ENCODE results near the gene PITHD1.
A peak's percentile ranks its signal among the peaks of the same experiment; 100 is the strongest.

PITHD1 gene

GRCh38 chr1:23797478-23798448 lies 19.5 kb downstream of the PITHD1 start:
- ChIA-PET CTCF (interaction anchor here (0.8 to 16.4 kb wide), 7 partner anchors 10 to 119 kb away, joined by 3 to 169 read pairs (median 4); no protein-coding TSS in a partner anchor), POLR2A (no interaction called here)
- TF ChIP-seq CTCF (IDR thresholded peaks at IDR 0.05; ENCODE audit: control extremely low read depth, extremely low read depth, low read depth, missing control alignments) = no peak
- DNase-seq (ENCODE audit: extremely low spot score) = no peak

- DNase-seq (ENCODE audit: extremely low spot score) = no peak
- ChIA-PET CTCF (interaction anchor here (1.2 to 16.4 kb wide), 6 partner anchors 12 to 118 kb away, joined by 3 to 169 read pairs (median 5); no protein-coding TSS in a partner anchor), POLR2A (no interaction called here)
- no peak for TF ChIP-seq CTCF (IDR thresholded peaks at IDR 0.05; ENCODE audit: control extremely low read depth, extremely low read depth, low read depth, missing control alignments)
Observed at GRCh38 chr1:23798662-23799142, 20.5 kb downstream of the PITHD1 start.

- no peak for DNase-seq (ENCODE audit: extremely low spot score)
- no peak for TF ChIP-seq CTCF (IDR thresholded peaks at IDR 0.05; ENCODE audit: control extremely low read depth, extremely low read depth, low read depth, missing control alignments)
- ChIA-PET POLR2A (no interaction called here), CTCF (interaction anchor here (2.4 to 16.4 kb wide), 3 partner anchors 11 to 118 kb away, joined by 6 to 169 read pairs (median 11); no protein-coding TSS in a partner anchor)
Observed at GRCh38 chr1:23799255-23799569, 21.0 kb downstream of the PITHD1 start.

GRCh38 chr1:23799570-23800399 lies 21.6 kb downstream of the PITHD1 start:
- ChIA-PET CTCF (interaction anchor here (2.4 to 16.4 kb wide), 3 partner anchors 11 to 117 kb away, joined by 6 to 169 read pairs (median 11); no protein-coding TSS in a partner anchor), POLR2A (interaction anchor here (0.6 kb wide), 1 partner anchor 19 kb away, joined by 3 read pairs; no protein-coding TSS in a partner anchor)
- TF ChIP-seq CTCF (IDR thresholded peaks at IDR 0.05; ENCODE audit: control extremely low read depth, extremely low read depth, low read depth, missing control alignments) = no peak
- peak; percentile 77 for DNase-seq (ENCODE audit: extremely low spot score)

- peak; percentile 99 for DNase-seq (ENCODE audit: extremely low spot score)
- no peak for TF ChIP-seq CTCF (IDR thresholded peaks at IDR 0.05; ENCODE audit: control extremely low read depth, extremely low read depth, low read depth, missing control alignments)
- ChIA-PET CTCF (interaction anchor here (1.0 to 16.4 kb wide), 6 partner anchors 10 to 148 kb away, joined by 4 to 169 read pairs (median 6); no protein-coding TSS in a partner anchor), POLR2A (interaction anchor here (0.6 to 1.3 kb wide), 2 partner anchors 9 to 20 kb away, joined by 3 to 6 read pairs; partner anchors contain the start of gene LYPLA2)
Observed at GRCh38 chr1:23800400-23801337, 22.5 kb downstream of the PITHD1 start, which contains the start of gene GALE. TSS of gene GALE (minus strand) at chr1:23800754. CDS start at chr1:23799007, 1,747 bp downstream.
